Measurements from ENCODE around the gene PKP4.

The PKP4 gene

DNA sequence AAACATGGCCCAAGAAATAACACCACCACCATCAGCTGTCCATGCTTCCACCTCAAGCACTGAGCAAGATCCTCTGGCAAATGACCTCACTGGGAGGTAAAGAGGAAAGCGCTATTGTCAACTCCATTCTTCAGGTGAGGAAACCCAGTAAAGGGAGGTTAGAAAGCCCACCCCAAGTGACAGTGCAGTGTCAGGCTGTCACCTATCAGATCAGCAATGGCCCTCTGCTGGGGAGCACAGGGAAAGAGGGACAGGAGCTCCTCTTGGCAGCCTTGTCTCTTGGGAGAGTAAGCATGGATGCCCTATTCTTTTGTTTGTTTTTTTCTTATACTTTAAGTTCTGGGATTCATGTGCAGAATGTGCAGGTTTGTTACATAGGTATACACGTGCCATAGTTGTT lies 234.1 kb downstream of the PKP4 start:
- no peak overlapping the region for H3K27ac ChIP-seq
- H4K20me1 ChIP-seq (ENCODE audit: insufficient read depth), result no peaks in the 10 kb centered on the region
- H3K4me1 ChIP-seq (ENCODE audit: low read depth, poor library complexity, severe bottlenecking), result no peaks in the 10 kb centered on the region
- no peak overlapping the region for H3K9ac ChIP-seq
- H3K27me3 ChIP-seq (ENCODE audit: insufficient read depth, low read depth), result no peaks in the 10 kb centered on the region
- no peaks in the 10 kb centered on the region for H3K36me3 ChIP-seq (ENCODE audit: insufficient read depth)
- no peak overlapping the region for H2AFZ ChIP-seq (ENCODE audit: low read depth)
- TF ChIP-seq, protein P1, sequence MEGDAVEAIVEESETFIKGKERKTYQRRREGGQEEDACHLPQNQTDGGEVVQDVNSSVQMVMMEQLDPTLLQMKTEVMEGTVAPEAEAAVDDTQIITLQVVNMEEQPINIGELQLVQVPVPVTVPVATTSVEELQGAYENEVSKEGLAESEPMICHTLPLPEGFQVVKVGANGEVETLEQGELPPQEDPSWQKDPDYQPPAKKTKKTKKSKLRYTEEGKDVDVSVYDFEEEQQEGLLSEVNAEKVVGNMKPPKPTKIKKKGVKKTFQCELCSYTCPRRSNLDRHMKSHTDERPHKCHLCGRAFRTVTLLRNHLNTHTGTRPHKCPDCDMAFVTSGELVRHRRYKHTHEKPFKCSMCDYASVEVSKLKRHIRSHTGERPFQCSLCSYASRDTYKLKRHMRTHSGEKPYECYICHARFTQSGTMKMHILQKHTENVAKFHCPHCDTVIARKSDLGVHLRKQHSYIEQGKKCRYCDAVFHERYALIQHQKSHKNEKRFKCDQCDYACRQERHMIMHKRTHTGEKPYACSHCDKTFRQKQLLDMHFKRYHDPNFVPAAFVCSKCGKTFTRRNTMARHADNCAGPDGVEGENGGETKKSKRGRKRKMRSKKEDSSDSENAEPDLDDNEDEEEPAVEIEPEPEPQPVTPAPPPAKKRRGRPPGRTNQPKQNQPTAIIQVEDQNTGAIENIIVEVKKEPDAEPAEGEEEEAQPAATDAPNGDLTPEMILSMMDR (conservative IDR thresholded peaks at IDR 0.05; ENCODE audit: low read depth, low read length), result no peak
- H3K79me2 ChIP-seq (ENCODE audit: insufficient read depth, low read depth), result no peaks in the 10 kb centered on the region
- no peak overlapping the region for H3K4me2 ChIP-seq
- H3K4me3 ChIP-seq (IDR thresholded peaks at IDR 0.05; ENCODE audit: insufficient read depth, low read depth, low read length), result no peak overlapping the region

DNA sequence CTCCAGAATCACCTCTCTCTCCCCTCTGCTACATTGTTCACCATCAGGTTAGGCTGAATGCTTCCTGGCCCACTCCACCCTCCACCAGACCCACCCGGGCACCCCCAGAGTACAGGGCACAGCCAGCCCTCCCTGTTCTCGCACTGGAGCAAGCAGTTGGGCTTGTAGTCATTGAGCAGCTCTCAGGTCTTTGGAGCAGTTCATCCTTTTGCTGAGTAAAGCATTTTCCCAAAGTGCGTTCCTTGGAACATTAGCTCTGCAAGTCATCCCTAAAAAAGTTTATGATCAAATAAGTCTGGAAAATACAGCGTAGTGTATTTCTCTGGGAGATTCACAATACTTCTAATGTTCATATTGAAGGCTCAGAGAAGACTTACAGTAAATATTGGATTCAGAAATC lies 234.9 kb downstream of the PKP4 start:
- H3K4me1 ChIP-seq (ENCODE audit: low read depth, poor library complexity, severe bottlenecking), result no peaks in the 10 kb centered on the region
- TF ChIP-seq, protein P1 (conservative IDR thresholded peaks at IDR 0.05; ENCODE audit: low read depth, low read length), result no peak
- no peaks in the 10 kb centered on the region for H3K36me3 ChIP-seq (ENCODE audit: insufficient read depth)
- no peaks in the 10 kb centered on the region for H3K27me3 ChIP-seq (ENCODE audit: insufficient read depth, low read depth)
- no peak overlapping the region for H2AFZ ChIP-seq (ENCODE audit: low read depth)
- H3K79me2 ChIP-seq (ENCODE audit: insufficient read depth, low read depth), result no peaks in the 10 kb centered on the region
- H3K9ac ChIP-seq, result no peak overlapping the region
- no peak overlapping the region for H3K4me3 ChIP-seq (IDR thresholded peaks at IDR 0.05; ENCODE audit: insufficient read depth, low read depth, low read length)
- H3K27ac ChIP-seq, result no peak overlapping the region
- H4K20me1 ChIP-seq (ENCODE audit: insufficient read depth), result no peaks in the 10 kb centered on the region
- no peak overlapping the region for H3K4me2 ChIP-seq

DNA sequence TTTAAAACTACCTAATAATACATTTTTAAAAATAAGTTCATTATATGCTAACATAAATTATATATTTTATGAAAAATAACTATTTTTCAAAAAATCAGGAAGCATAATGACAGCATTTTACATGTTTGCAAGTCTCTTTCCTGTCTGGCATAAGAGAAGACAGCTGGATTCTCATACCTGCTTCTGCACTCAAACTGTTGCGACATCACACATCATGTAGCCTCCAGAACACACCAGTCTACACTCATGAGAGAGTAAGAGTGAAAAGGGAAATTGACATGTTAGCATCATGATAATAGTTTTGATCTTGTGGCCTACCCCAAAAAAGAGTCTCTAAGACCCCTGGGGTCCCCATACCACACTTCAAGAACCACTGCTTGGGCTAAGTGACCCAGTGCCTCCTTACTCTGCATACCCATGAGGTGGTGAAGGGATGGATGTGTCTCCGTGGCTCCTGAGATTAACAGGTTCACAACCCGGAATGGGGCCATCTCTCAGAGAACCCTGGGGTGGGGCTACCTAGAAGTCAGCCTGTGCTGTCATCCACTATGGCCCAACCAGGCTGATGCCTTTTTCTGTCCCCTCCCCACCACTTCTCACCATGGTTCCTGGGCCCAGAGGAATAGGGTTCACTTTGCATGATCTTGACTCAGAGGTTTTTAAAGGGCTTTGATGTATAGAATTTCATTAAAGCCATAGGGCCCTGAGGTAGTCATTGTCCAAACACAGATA lies 235.8 kb downstream of the PKP4 start:
- H3K27ac ChIP-seq, result no peak overlapping the region
- TF ChIP-seq, protein P1 (conservative IDR thresholded peaks at IDR 0.05; ENCODE audit: low read depth, low read length), result no peak
- no peaks in the 10 kb centered on the region for H3K27me3 ChIP-seq (ENCODE audit: insufficient read depth, low read depth)
- no peaks in the 10 kb centered on the region for H3K79me2 ChIP-seq (ENCODE audit: insufficient read depth, low read depth)
- no peaks in the 10 kb centered on the region for H4K20me1 ChIP-seq (ENCODE audit: insufficient read depth)
- H2AFZ ChIP-seq (ENCODE audit: low read depth), result no peak overlapping the region
- H3K4me2 ChIP-seq, result no peak overlapping the region
- H3K4me1 ChIP-seq (ENCODE audit: low read depth, poor library complexity, severe bottlenecking), result no peaks in the 10 kb centered on the region
- H3K9ac ChIP-seq, result no peak overlapping the region
- no peak overlapping the region for H3K4me3 ChIP-seq (IDR thresholded peaks at IDR 0.05; ENCODE audit: insufficient read depth, low read depth, low read length)
- H3K36me3 ChIP-seq (ENCODE audit: insufficient read depth), result no peaks in the 10 kb centered on the region

DNA sequence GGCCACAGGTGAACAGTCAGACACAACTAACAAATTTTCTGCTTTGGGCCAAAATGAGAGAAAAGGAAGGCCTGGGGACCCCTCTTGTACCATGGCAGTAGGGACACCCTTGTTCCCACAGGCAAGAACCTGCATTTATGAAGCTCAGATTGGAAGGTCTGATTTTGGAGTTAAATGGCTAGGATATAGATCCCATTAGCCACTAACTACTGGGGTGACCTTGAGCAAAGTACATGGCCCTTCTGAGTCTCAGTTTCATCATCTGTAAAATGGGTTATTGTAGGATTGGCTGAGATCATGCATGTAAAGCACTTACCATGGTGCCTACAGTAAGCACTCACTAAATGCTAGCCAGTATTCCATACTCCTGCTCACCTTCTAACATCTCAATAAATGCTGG lies 236.7 kb downstream of the PKP4 start:
- H3K4me3 ChIP-seq (IDR thresholded peaks at IDR 0.05; ENCODE audit: insufficient read depth, low read depth, low read length), result no peak overlapping the region
- no peaks in the 10 kb centered on the region for H3K4me1 ChIP-seq (ENCODE audit: low read depth, poor library complexity, severe bottlenecking)
- H3K9ac ChIP-seq, result no peak overlapping the region
- H3K79me2 ChIP-seq (ENCODE audit: insufficient read depth, low read depth), result no peaks in the 10 kb centered on the region
- H3K27me3 ChIP-seq (ENCODE audit: insufficient read depth, low read depth), result no peaks in the 10 kb centered on the region
- no peak overlapping the region for H3K27ac ChIP-seq
- no peaks in the 10 kb centered on the region for H4K20me1 ChIP-seq (ENCODE audit: insufficient read depth)
- TF ChIP-seq, protein P1 (conservative IDR thresholded peaks at IDR 0.05; ENCODE audit: low read depth, low read length), result no peak
- no peaks in the 10 kb centered on the region for H3K36me3 ChIP-seq (ENCODE audit: insufficient read depth)
- no peak overlapping the region for H2AFZ ChIP-seq (ENCODE audit: low read depth)
- H3K4me2 ChIP-seq, result no peak overlapping the region
